HG03097 (cell line): ENCODE data around the gene CCSAP.

Source experiments
- ATAC-seq: cut with Tn5 transposase; IDR thresholded peaks from one replicate; pipeline ENCODE4 v1.9.1; 2021; ENCODE audit not compliant: unreplicated experiment, low FRiP score

Gene CCSAP

GRCh38 chr1:229365569-229365968, 22.7 kb upstream of the CCSAP start:
- no peak for ATAC-seq

GRCh38 chr1:229364207-229365065, 21.6 kb upstream of the CCSAP start:
- no peak for ATAC-seq

GRCh38 chr1:229363723-229364122, 20.9 kb upstream of the CCSAP start:
- no peak for ATAC-seq

GRCh38 chr1:229360420-229360819, 17.6 kb upstream of the CCSAP start:
- no peak for ATAC-seq

- ATAC-seq = no peak
Observed at GRCh38 chr1:229355661-229356060, 12.8 kb upstream of the CCSAP start.

- no peak for ATAC-seq
Observed at GRCh38 chr1:229354226-229354625, 11.4 kb upstream of the CCSAP start.

- no peak for ATAC-seq
Observed at GRCh38 chr1:229352975-229353374, 10.1 kb upstream of the CCSAP start.

- no peak for ATAC-seq
Observed at GRCh38 chr1:229349463-229350385, 6.9 kb upstream of the CCSAP start.

- ATAC-seq = no peak
Observed at GRCh38 chr1:229347528-229347927, 4.7 kb upstream of the CCSAP start.

- ATAC-seq = no peak
Observed at GRCh38 chr1:229344937-229345684, 2.3 kb upstream of the CCSAP start.

- no peak for ATAC-seq
Observed at GRCh38 chr1:229344139-229344538, 1.3 kb upstream of the CCSAP start.

- peak; percentile 58 for ATAC-seq
Observed at GRCh38 chr1:229341774-229342655, 832 bp downstream of the CCSAP start.

GRCh38 chr1:229340496-229340895, 2.4 kb downstream of the CCSAP start:
- ATAC-seq = no peak

- ATAC-seq = no peak
Observed at GRCh38 chr1:229339520-229339919, 3.3 kb downstream of the CCSAP start.

- no peak for ATAC-seq
Observed at GRCh38 chr1:229339086-229339485, 3.8 kb downstream of the CCSAP start.

GRCh38 chr1:229336345-229336744, 6.5 kb downstream of the CCSAP start:
- no peak for ATAC-seq

- no peak for ATAC-seq
Observed at GRCh38 chr1:229334716-229335115, 8.1 kb downstream of the CCSAP start.

GRCh38 chr1:229334269-229334668, 8.6 kb downstream of the CCSAP start:
- no peak for ATAC-seq

- no peak for ATAC-seq
Observed at GRCh38 chr1:229328598-229329362, 14.1 kb downstream of the CCSAP start.
